ENCODE measurements around the gene PLA2G15.

The PLA2G15 gene

GRCh38 chr16:68299571-68300453 is 54.6 kb downstream of the PLA2G15 start:
- DNase-seq, result no peak

GRCh38 chr16:68300734-68301459 is 55.7 kb downstream of the PLA2G15 start:
- no peak for DNase-seq

- DNase-seq, result no peak
Observed at GRCh38 chr16:68306633-68307032, 61.5 kb downstream of the PLA2G15 start.

GRCh38 chr16:68309799-68310198 is 64.6 kb downstream of the PLA2G15 start:
- DNase-seq, result no peak

- DNase-seq, result no peak
Observed at GRCh38 chr16:68310437-68310773, 65.2 kb downstream of the PLA2G15 start.
